ENCODE data around the gene NLRC3. TPM values are rescaled to one million over a fixed set of nuclear protein-coding genes. Genes with fewer than 3 reads are reported as not detected.

NLRC3 gene
- total and polyA plus RNA-seq, 4 donors = 0.35 to 2.2 (median 1.0) TPM

GRCh38 chr16:3578121-3578520, 918 bp upstream of the NLRC3 start:
- 79% methylated on average over 8 of the region's 8 CpGs for WGBS
- TF ChIP-seq FOXA1 (IDR thresholded peaks at IDR 0.05) (no peak), HNF4G (IDR thresholded peaks at IDR 0.05) (no peak), MAX (IDR thresholded peaks at IDR 0.05) (no peak), JUND (IDR thresholded peaks at IDR 0.05) (no peak), RAD21 (IDR thresholded peaks at IDR 0.05) (no peak), YY1 (IDR thresholded peaks at IDR 0.05) (no peak), GABPA (IDR thresholded peaks at IDR 0.05 in 1 of 2, conservative IDR thresholded peaks at IDR 0.05 in 1 of 2) (no peak), CTCF (IDR thresholded peaks at IDR 0.05; ENCODE audit: low read depth, low read length, missing input control) (no peak), NR2F2 (IDR thresholded peaks at IDR 0.05) (no peak), EGR1 (IDR thresholded peaks at IDR 0.05; ENCODE audit: low read depth in 2 of 2) (no peak), SP1 (IDR thresholded peaks at IDR 0.05) (no peak), ZBTB33 (IDR thresholded peaks at IDR 0.05) (no peak)
- H3K9ac ChIP-seq (ENCODE audit: low read depth in 1 of 2, low read length in 2 of 2) = no peak overlapping the region
- H3K27me3 ChIP-seq (ENCODE audit: control insufficient read depth in 4 of 4, insufficient read depth in 4 of 4, low read length in 3 of 4) = peaks cover 0 to 2% (median 0%) of the 10 kb centered on the region in 4 donors
- H3K9me3 ChIP-seq (ENCODE audit: control insufficient read depth in 4 of 4, low read length in 3 of 4) = no peaks in the 10 kb centered on the region
- H3K27ac ChIP-seq (ENCODE audit: low read depth in 1 of 2, low read length in 2 of 2) = no peak overlapping the region
- H3K4me3 ChIP-seq (ENCODE audit: low read depth in 1 of 3, low read length in 3 of 3) = no peak overlapping the region
- no peak for DNase-seq (ENCODE audit: low spot score)
- H3K4me1 ChIP-seq (ENCODE audit: control insufficient read depth in 4 of 4, insufficient read depth in 4 of 4, low read length in 3 of 4) = peaks cover 0 to 2% (median 0%) of the 10 kb centered on the region in 4 donors
- H3K36me3 ChIP-seq (ENCODE audit: control insufficient read depth in 4 of 4, insufficient read depth in 3 of 4, low read depth in 1 of 4, low read length in 3 of 4) = peaks cover 0 to 4% (median 1%) of the 10 kb centered on the region in 4 donors

GRCh38 chr16:3576211-3576610, 992 bp downstream of the NLRC3 start:
- H3K9ac ChIP-seq (ENCODE audit: low read depth in 1 of 2, low read length in 2 of 2) = no peak overlapping the region
- no peaks in the 10 kb centered on the region for H3K9me3 ChIP-seq (ENCODE audit: control insufficient read depth in 4 of 4, low read length in 3 of 4)
- TF ChIP-seq YY1 (IDR thresholded peaks at IDR 0.05) = no peak
- H3K27ac ChIP-seq (ENCODE audit: low read depth in 1 of 2, low read length in 2 of 2) = no peak overlapping the region
- peaks cover 0 to 2% (median 0%) of the 10 kb centered on the region in 4 donors for H3K27me3 ChIP-seq (ENCODE audit: control insufficient read depth in 4 of 4, insufficient read depth in 4 of 4, low read length in 3 of 4)
- H3K4me3 ChIP-seq (ENCODE audit: low read depth in 1 of 3, low read length in 3 of 3) = peak overlapping the region in 1 of 3 donors; percentile 2
- no peaks in the 10 kb centered on the region for H3K36me3 ChIP-seq (ENCODE audit: control insufficient read depth in 4 of 4, insufficient read depth in 3 of 4, low read depth in 1 of 4, low read length in 3 of 4)
- peaks cover 0 to 2% (median 0%) of the 10 kb centered on the region in 4 donors for H3K4me1 ChIP-seq (ENCODE audit: control insufficient read depth in 4 of 4, insufficient read depth in 4 of 4, low read length in 3 of 4)
- no peak for DNase-seq (ENCODE audit: low spot score)
- 74% methylated on average over 11 of the region's 11 CpGs for WGBS

GRCh38 chr16:3575491-3575890, 1.7 kb downstream of the NLRC3 start:
- Histone ChIP-seq H3K4me1 (ENCODE audit: control insufficient read depth in 4 of 4, insufficient read depth in 4 of 4, low read length in 3 of 4) (peaks cover 0 to 2% (median 0%) of the 10 kb centered on the region in 4 donors), H3K4me3 (ENCODE audit: low read depth in 1 of 3, low read length in 3 of 3) (peak overlapping the region in 1 of 3 donors; percentile 2), H3K36me3 (ENCODE audit: control insufficient read depth in 4 of 4, insufficient read depth in 3 of 4, low read depth in 1 of 4, low read length in 3 of 4) (no peaks in the 10 kb centered on the region), H3K9me3 (ENCODE audit: control insufficient read depth in 4 of 4, low read length in 3 of 4) (peaks cover 0 to 4% (median 2%) of the 10 kb centered on the region in 4 donors), H3K9ac (ENCODE audit: low read depth in 1 of 2, low read length in 2 of 2) (no peak overlapping the region), H3K27me3 (ENCODE audit: control insufficient read depth in 4 of 4, insufficient read depth in 4 of 4, low read length in 3 of 4) (peaks cover 0 to 2% (median 0%) of the 10 kb centered on the region in 4 donors), H3K27ac (ENCODE audit: low read depth in 1 of 2, low read length in 2 of 2) (no peak overlapping the region)
- no peak for DNase-seq (ENCODE audit: low spot score)
- WGBS = 88% methylated on average over 13 of the region's 13 CpGs
- no peak for TF ChIP-seq TAF1 (conservative IDR thresholded peaks at IDR 0.05)
